A673 (cell line): ENCODE results near the gene VMO1. TPM values are rescaled to one million over a fixed set of nuclear protein-coding genes. Genes with fewer than 3 reads are reported as not detected.

Experiments
- BruUV-seq: library from RNA; stranded (reverse); fragments of 400-500 nt; replicated peaks from 2 replicates; lab custom pipeline; 2021; lab: Mats Ljungman, UMichigan
- CTCF ChIA-PET: fragments of 300-600 bp; sonication (Branson Sonifier 250); formaldehyde crosslinking; loops from one replicate; lab custom pipeline; 2022; ENCODE audit warnings: antibody characterized with exemption; lab: Charles Lee
- POLR2A ChIA-PET: fragments of 300-600 bp; sonication (Branson Sonifier 250); formaldehyde crosslinking; loops from one replicate; lab custom pipeline; 2022; ENCODE audit warnings: antibody characterized with exemption; ENCODE audit not compliant: low non-redundant PET; lab: Charles Lee
- DNase-seq: peaks from one replicate; pipeline ENCODE4 v3.0.0-alpha.2; 2015; ENCODE audit warnings: low spot score
- H3K27ac ChIP-seq: fragments of 200-600 bp; sonication (generic); 2 replicates; pipeline ENCODE4 v1.5.1; 2016; ENCODE audit warnings: mixed run types, low read depth, mild to moderate bottlenecking, mixed read lengths, antibody characterized with exemption, low read length; ENCODE audit not compliant: poor library complexity, severe bottlenecking
- H3K27me3 ChIP-seq: fragments of 200-600 bp; sonication (generic); replicated peaks from 2 replicates; pipeline ENCODE4 v1.6.1; 2017; ENCODE audit warnings: mixed run types, low read depth, mild to moderate bottlenecking, mixed read lengths, antibody characterized with exemption, low read length; ENCODE audit not compliant: insufficient read depth, poor library complexity
- H3K36me3 ChIP-seq: fragments of 200-600 bp; sonication (generic); 2 replicates; pipeline ENCODE4 v1.6.1; 2016; ENCODE audit warnings: mixed run types, mild to moderate bottlenecking, mixed read lengths, antibody characterized with exemption, low read length; ENCODE audit not compliant: insufficient read depth, poor library complexity, severe bottlenecking
- H3K4me1 ChIP-seq: fragments of 200-600 bp; sonication (generic); 2 replicates; pipeline ENCODE4 v1.6.1; 2017; ENCODE audit warnings: mixed run types, mild to moderate bottlenecking, mixed read lengths, antibody characterized with exemption, low read length; ENCODE audit not compliant: insufficient read depth, poor library complexity, severe bottlenecking
- H3K4me3 ChIP-seq: fragments of 200-600 bp; sonication (generic); 2 replicates; pipeline ENCODE4 v1.5.1; 2016; ENCODE audit warnings: low read depth, mixed run types, mild to moderate bottlenecking, mixed read lengths, low read length; ENCODE audit not compliant: poor library complexity, severe bottlenecking
- H3K9me3 ChIP-seq: fragments of 200-600 bp; sonication (generic); 2 replicates; pipeline ENCODE4 v1.6.1; 2016; ENCODE audit warnings: mixed run types, low read depth, mild to moderate bottlenecking, mixed read lengths, antibody characterized with exemption, low read length; ENCODE audit not compliant: poor library complexity, severe bottlenecking
- EZH2 ChIP-seq: fragments of 200-600 bp; sonication (generic); IDR thresholded peaks from 2 replicates; pipeline ENCODE4 v1.6.1; 2017; ENCODE audit warnings: borderline replicate concordance, low read depth, mild to moderate bottlenecking, mixed read lengths, antibody characterized with exemption, low read length; ENCODE audit not compliant: poor library complexity, severe bottlenecking
- intact Hi-C: fragments of 100-400 bp; cut with micrococcal nuclease; formaldehyde crosslinking; loops from one replicate; pipeline ENCODE4 v1.10.0; 2022; ENCODE audit not compliant: unreplicated experiment
- total RNA-seq: library from RNA; stranded (reverse); gene quantifications from 2 replicates; pipeline ENCODE4 v1.2.3, GENCODE V29; 2021
- TF ChIP-seq, protein P1 (sequence below): fragments of 300-800, 200-600 bp; sonication (generic); conservative IDR thresholded peaks from 2 replicates; pipeline ENCODE4 v1.5.1; 2017; ENCODE audit warnings: low read depth, mild to moderate bottlenecking, antibody characterized with exemption, low read length, moderate library complexity, mixed read lengths

The VMO1 gene
- total RNA-seq, 1 experiment from 2014 or later, result 28.6 TPM

DNA sequence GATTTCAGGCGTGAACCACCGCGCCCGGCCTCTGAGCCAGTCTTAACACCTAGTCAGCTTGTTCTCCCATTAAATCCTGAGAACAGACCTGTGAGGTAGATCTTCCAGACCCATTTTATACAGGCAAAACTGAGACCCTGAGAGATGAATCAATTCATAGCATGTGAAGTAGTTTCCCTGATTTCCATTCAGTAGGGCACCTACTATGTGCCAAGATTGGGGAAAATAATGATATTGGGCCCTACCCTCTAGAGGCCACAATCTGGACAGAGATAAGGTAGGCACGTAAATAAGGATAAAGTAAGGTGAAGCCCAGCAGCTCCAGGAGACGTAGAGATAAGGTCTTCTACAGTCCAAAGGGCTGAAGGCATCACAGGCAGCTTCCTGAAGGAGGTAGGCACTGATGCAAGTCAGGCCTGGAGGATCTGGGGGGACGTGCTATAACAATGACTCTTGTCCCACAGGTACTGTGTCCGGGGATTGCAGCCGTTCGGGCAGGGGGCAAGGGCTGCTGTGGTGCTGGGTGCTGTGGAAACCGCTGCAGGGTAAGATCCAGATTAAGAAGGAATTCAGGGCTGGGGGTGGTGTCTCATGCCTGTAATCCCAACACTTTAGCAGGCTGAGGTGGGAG is 5.7 kb downstream of the VMO1 start:
- no peak overlapping the region for H3K4me3 ChIP-seq
- intact Hi-C loops, result no loop called here
- H3K27ac ChIP-seq, result no peak overlapping the region
- peaks cover 2% of the 10 kb centered on the region for H3K4me1 ChIP-seq
- CTCF ChIA-PET, result no interaction called here
- H3K9me3 ChIP-seq, result no peaks in the 10 kb centered on the region
- no peaks in the 10 kb centered on the region for H3K27me3 ChIP-seq
- no peaks in the 10 kb centered on the region for H3K36me3 ChIP-seq
- POLR2A ChIA-PET, result no interaction called here
- no peak for DNase-seq
- BruUV-seq, result no TSS peak
- no peak for TF ChIP-seq EZH2
- TF ChIP-seq, protein P1, sequence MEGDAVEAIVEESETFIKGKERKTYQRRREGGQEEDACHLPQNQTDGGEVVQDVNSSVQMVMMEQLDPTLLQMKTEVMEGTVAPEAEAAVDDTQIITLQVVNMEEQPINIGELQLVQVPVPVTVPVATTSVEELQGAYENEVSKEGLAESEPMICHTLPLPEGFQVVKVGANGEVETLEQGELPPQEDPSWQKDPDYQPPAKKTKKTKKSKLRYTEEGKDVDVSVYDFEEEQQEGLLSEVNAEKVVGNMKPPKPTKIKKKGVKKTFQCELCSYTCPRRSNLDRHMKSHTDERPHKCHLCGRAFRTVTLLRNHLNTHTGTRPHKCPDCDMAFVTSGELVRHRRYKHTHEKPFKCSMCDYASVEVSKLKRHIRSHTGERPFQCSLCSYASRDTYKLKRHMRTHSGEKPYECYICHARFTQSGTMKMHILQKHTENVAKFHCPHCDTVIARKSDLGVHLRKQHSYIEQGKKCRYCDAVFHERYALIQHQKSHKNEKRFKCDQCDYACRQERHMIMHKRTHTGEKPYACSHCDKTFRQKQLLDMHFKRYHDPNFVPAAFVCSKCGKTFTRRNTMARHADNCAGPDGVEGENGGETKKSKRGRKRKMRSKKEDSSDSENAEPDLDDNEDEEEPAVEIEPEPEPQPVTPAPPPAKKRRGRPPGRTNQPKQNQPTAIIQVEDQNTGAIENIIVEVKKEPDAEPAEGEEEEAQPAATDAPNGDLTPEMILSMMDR, result no peak

DNA sequence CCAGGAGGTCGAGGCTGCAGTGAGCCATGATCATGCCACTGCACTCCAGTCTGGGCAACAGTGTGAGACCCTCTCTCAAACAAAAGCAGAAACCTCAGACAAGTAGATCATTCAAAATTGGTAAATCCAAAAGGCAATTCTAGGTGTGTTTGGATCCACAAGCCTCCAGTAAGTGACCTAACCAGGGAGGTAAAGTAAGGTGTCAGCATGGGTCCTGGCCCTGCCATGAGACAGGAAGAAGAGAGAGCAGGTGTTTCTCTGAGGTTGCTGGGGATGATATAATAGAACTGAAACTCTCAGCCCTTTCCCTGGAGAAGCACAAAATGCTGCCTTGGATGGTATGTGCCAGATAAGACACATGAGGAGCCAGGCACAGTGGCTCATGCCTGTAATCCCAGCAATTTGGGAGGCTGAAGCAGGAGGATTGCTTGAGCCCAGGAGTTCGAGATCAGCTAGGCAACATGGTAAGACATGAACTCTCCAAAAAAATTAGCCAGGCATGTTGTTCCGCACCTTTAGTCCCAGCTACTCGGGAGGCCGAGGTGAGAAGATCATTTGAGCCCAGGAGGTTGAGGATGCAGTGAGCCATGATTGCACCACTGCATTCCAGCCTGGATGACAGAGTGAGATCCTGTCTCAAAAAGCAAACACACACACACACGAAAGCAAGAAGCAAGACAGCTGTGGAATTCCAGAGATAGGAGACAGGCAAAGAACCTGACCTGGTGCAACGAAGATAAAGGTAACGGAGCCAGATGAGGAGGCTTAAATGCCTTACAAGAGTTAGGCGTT is 8.0 kb downstream of the VMO1 start:
- H3K36me3 ChIP-seq, result no peaks in the 10 kb centered on the region
- TF ChIP-seq, protein P1, result no peak
- no peak for TF ChIP-seq EZH2
- no peaks in the 10 kb centered on the region for H3K4me1 ChIP-seq
- POLR2A ChIA-PET, result no interaction called here
- no peak overlapping the region for H3K4me3 ChIP-seq
- no peak for DNase-seq
- BruUV-seq, result no TSS peak
- CTCF ChIA-PET, result no interaction called here
- no peaks in the 10 kb centered on the region for H3K9me3 ChIP-seq
- H3K27ac ChIP-seq, result no peak overlapping the region
- intact Hi-C loops, result no loop called here
- H3K27me3 ChIP-seq, result no peaks in the 10 kb centered on the region

DNA sequence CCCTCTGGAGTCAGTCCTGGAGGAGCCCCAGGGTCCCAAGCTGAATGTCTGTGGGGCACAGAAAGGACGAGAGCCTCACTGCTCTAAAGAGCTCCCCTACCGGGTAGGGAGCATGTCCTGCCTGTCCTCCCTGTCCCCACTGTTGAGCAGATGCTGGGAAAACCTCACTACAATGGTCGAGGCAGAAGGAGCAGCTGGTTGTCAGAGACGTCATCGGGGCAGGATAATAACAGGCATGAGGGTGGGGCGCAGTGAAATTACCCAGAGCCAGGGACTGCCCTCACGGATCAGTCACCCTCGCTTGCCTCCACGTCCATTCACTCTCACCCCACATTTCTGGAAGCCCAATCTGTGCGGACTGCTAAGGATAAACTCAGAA is 13.9 kb downstream of the VMO1 start:
- no peak for TF ChIP-seq EZH2
- TF ChIP-seq, protein P1, result no peak
- intact Hi-C loops, result no loop called here

More for the DNA sequence above, 13.9 kb downstream of the VMO1 start:
- H3K27ac ChIP-seq, result no peak overlapping the region
- H3K9me3 ChIP-seq, result no peaks in the 10 kb centered on the region
- BruUV-seq, result no TSS peak
- H3K4me1 ChIP-seq, result no peaks in the 10 kb centered on the region
- H3K27me3 ChIP-seq, result no peaks in the 10 kb centered on the region
- CTCF ChIA-PET, result no interaction called here
- POLR2A ChIA-PET, result no interaction called here
- H3K4me3 ChIP-seq, result no peak overlapping the region
- no peak for DNase-seq
- no peaks in the 10 kb centered on the region for H3K36me3 ChIP-seq
